ENCODE measurements around the gene SLC18A3. TPM values are rescaled to one million over a fixed set of nuclear protein-coding genes. Genes with fewer than 3 reads are reported as not detected.

The SLC18A3 gene
- total RNA-seq, 2 experiments from 2014 or later, result not detected

- CTCF ChIA-PET, result no interaction called here
- POLR2A ChIA-PET, result no interaction called here
- peaks cover 20% of the 10 kb centered on the region for H3K27me3 Mint-ChIP-seq
- H3K27ac Mint-ChIP-seq, result no peak overlapping the region
- intact Hi-C loops (cut with micrococcal nuclease), result no loop called here
- no peaks in the 10 kb centered on the region for H3K36me3 Mint-ChIP-seq
- H3K4me1 Mint-ChIP-seq (ENCODE audit: low read depth), result no peaks in the 10 kb centered on the region
- H3K4me3 Mint-ChIP-seq, result no peak overlapping the region
- no peaks in the 10 kb centered on the region for H3K9me3 Mint-ChIP-seq
- no peak for DNase-seq
Measured at GRCh38 chr10:49645417-49645816, 35.3 kb downstream of the SLC18A3 start.

- ChIA-PET CTCF (no interaction called here), POLR2A (no interaction called here)
- no peak for DNase-seq
- Mint-ChIP-seq H3K27ac (no peak overlapping the region), H3K36me3 (no peaks in the 10 kb centered on the region), H3K27me3 (peaks cover 20% of the 10 kb centered on the region), H3K9me3 (no peaks in the 10 kb centered on the region), H3K4me3 (no peak overlapping the region), H3K4me1 (ENCODE audit: low read depth) (no peaks in the 10 kb centered on the region)
- intact Hi-C loops (cut with micrococcal nuclease), result no loop called here
Measured at GRCh38 chr10:49645871-49646870, 36.1 kb downstream of the SLC18A3 start.

GRCh38 chr10:49647554-49647953, 37.4 kb downstream of the SLC18A3 start:
- intact Hi-C loops (cut with micrococcal nuclease), result no loop called here
- peaks cover 17% of the 10 kb centered on the region for H3K27me3 Mint-ChIP-seq
- no peaks in the 10 kb centered on the region for H3K36me3 Mint-ChIP-seq
- no peak overlapping the region for H3K4me3 Mint-ChIP-seq
- H3K27ac Mint-ChIP-seq, result no peak overlapping the region
- H3K4me1 Mint-ChIP-seq (ENCODE audit: low read depth), result no peaks in the 10 kb centered on the region
- POLR2A ChIA-PET, result no interaction called here
- DNase-seq, result no peak
- CTCF ChIA-PET, result no interaction called here
- H3K9me3 Mint-ChIP-seq, result no peaks in the 10 kb centered on the region

- CTCF ChIA-PET, result no interaction called here
- H3K36me3 Mint-ChIP-seq, result no peaks in the 10 kb centered on the region
- no peak for DNase-seq
- H3K27me3 Mint-ChIP-seq, result peaks cover 13% of the 10 kb centered on the region
- H3K27ac Mint-ChIP-seq, result no peak overlapping the region
- no peak overlapping the region for H3K4me3 Mint-ChIP-seq
- no peaks in the 10 kb centered on the region for H3K9me3 Mint-ChIP-seq
- intact Hi-C loops (cut with micrococcal nuclease), result no loop called here
- H3K4me1 Mint-ChIP-seq (ENCODE audit: low read depth), result no peaks in the 10 kb centered on the region
- POLR2A ChIA-PET, result no interaction called here
Measured at GRCh38 chr10:49647985-49648795, 38.1 kb downstream of the SLC18A3 start.

- Mint-ChIP-seq H3K27ac (no peak overlapping the region), H3K9me3 (no peaks in the 10 kb centered on the region), H3K4me1 (ENCODE audit: low read depth) (no peaks in the 10 kb centered on the region), H3K4me3 (no peak overlapping the region), H3K36me3 (no peaks in the 10 kb centered on the region), H3K27me3 (peaks cover 8% of the 10 kb centered on the region)
- ChIA-PET POLR2A (no interaction called here), CTCF (no interaction called here)
- peak; percentile 40 for DNase-seq
- intact Hi-C loops (cut with micrococcal nuclease), result no loop called here
Measured at GRCh38 chr10:49649294-49649693, 39.2 kb downstream of the SLC18A3 start.

GRCh38 chr10:49649936-49650723, 40.0 kb downstream of the SLC18A3 start:
- intact Hi-C loops (cut with micrococcal nuclease), result no loop called here
- Mint-ChIP-seq H3K27me3 (peaks cover 7% of the 10 kb centered on the region), H3K36me3 (no peaks in the 10 kb centered on the region), H3K4me1 (ENCODE audit: low read depth) (no peaks in the 10 kb centered on the region), H3K4me3 (no peak overlapping the region), H3K9me3 (no peaks in the 10 kb centered on the region), H3K27ac (no peak overlapping the region)
- ChIA-PET CTCF (no interaction called here), POLR2A (no interaction called here)
- DNase-seq, result no peak

- Mint-ChIP-seq H3K36me3 (no peaks in the 10 kb centered on the region), H3K4me3 (no peak overlapping the region), H3K27me3 (peaks cover 7% of the 10 kb centered on the region), H3K4me1 (ENCODE audit: low read depth) (no peaks in the 10 kb centered on the region), H3K9me3 (no peaks in the 10 kb centered on the region), H3K27ac (no peak overlapping the region)
- no peak for DNase-seq
- ChIA-PET CTCF (no interaction called here), POLR2A (no interaction called here)
- intact Hi-C loops (cut with micrococcal nuclease), result no loop called here
Measured at GRCh38 chr10:49650724-49651034, 40.6 kb downstream of the SLC18A3 start.

GRCh38 chr10:49651039-49651835, 41.1 kb downstream of the SLC18A3 start:
- Mint-ChIP-seq H3K4me3 (no peak overlapping the region), H3K4me1 (ENCODE audit: low read depth) (no peaks in the 10 kb centered on the region), H3K27ac (no peak overlapping the region), H3K36me3 (no peaks in the 10 kb centered on the region), H3K27me3 (peaks cover 7% of the 10 kb centered on the region), H3K9me3 (no peaks in the 10 kb centered on the region)
- CTCF ChIA-PET, result no interaction called here
- intact Hi-C loops (cut with micrococcal nuclease), result no loop called here
- DNase-seq, result no peak
- POLR2A ChIA-PET, result no interaction called here

- intact Hi-C loops (cut with micrococcal nuclease), result no loop called here
- H3K27me3 Mint-ChIP-seq, result peaks cover 9% of the 10 kb centered on the region
Measured at GRCh38 chr10:49651917-49652316, 41.8 kb downstream of the SLC18A3 start.

GRCh38 chr10:49652421-49653272, 42.5 kb downstream of the SLC18A3 start:
- Mint-ChIP-seq H3K36me3 (no peaks in the 10 kb centered on the region), H3K4me3 (no peak overlapping the region), H3K4me1 (ENCODE audit: low read depth) (no peaks in the 10 kb centered on the region), H3K27ac (no peak overlapping the region), H3K27me3 (peaks cover 9% of the 10 kb centered on the region), H3K9me3 (peaks cover under 1% of the 10 kb centered on the region)
- POLR2A ChIA-PET, result no interaction called here
- no peak for DNase-seq
- intact Hi-C loops (cut with micrococcal nuclease), result no loop called here
- CTCF ChIA-PET, result no interaction called here

More at GRCh38 chr10:49651917-49652316, 41.8 kb downstream of the SLC18A3 start:
- Mint-ChIP-seq H3K9me3 (no peaks in the 10 kb centered on the region), H3K4me3 (no peak overlapping the region), H3K27ac (no peak overlapping the region), H3K36me3 (no peaks in the 10 kb centered on the region), H3K4me1 (ENCODE audit: low read depth) (no peaks in the 10 kb centered on the region)
- CTCF ChIA-PET, result no interaction called here
- DNase-seq, result no peak
- POLR2A ChIA-PET, result no interaction called here

- CTCF ChIA-PET, result no interaction called here
- H3K36me3 Mint-ChIP-seq, result no peaks in the 10 kb centered on the region
- no peak overlapping the region for H3K27ac Mint-ChIP-seq
- DNase-seq, result no peak
- peaks cover 2% of the 10 kb centered on the region for H3K9me3 Mint-ChIP-seq
- POLR2A ChIA-PET, result no interaction called here
- intact Hi-C loops (cut with micrococcal nuclease), result no loop called here
- H3K4me1 Mint-ChIP-seq (ENCODE audit: low read depth), result no peaks in the 10 kb centered on the region
- no peak overlapping the region for H3K4me3 Mint-ChIP-seq
- peaks cover 7% of the 10 kb centered on the region for H3K27me3 Mint-ChIP-seq
Measured at GRCh38 chr10:49653273-49653929, 43.3 kb downstream of the SLC18A3 start.

Data from activated CD4-positive, alpha-beta memory T cell treated with anti-CD3 and anti-CD28 coated beads for 36 hours (primary cell).